ENCODE data around the gene KLC1.

KLC1 gene

DNA sequence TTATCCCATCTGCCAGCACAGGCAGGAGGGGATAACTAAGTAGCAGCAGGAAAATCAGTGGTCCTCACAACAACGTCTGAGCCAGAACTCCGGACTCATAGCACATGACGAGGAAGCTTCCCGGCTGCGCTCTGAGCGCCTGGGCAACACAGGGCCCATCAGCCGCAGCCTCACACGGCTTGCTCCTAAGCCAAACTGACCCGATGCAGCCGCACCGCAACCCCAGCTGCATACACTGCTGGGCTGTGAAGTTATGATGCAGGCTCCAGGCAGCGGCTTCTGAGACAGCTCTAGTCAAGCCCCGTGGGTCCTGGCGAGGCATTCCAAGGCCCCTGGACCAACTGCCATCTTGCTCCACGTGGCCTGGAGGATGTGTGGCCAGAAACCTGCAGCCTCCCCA lies 114.7 kb downstream of the KLC1 start:
- no peak overlapping the region for H3K27ac ChIP-seq (ENCODE audit: low read depth, low read length)
- peaks cover 26% of the 10 kb centered on the region for H3K36me3 ChIP-seq (ENCODE audit: control insufficient read depth, insufficient read depth, low read length)
- H3K4me3 ChIP-seq (ENCODE audit: low read length) = no peak overlapping the region
- H3K27me3 ChIP-seq (ENCODE audit: control insufficient read depth, insufficient read depth, low read length) = no peaks in the 10 kb centered on the region
- no peaks in the 10 kb centered on the region for H3K4me1 ChIP-seq (ENCODE audit: control insufficient read depth, insufficient read depth, low read length)
- H3K9ac ChIP-seq (ENCODE audit: low read length) = no peak overlapping the region

DNA sequence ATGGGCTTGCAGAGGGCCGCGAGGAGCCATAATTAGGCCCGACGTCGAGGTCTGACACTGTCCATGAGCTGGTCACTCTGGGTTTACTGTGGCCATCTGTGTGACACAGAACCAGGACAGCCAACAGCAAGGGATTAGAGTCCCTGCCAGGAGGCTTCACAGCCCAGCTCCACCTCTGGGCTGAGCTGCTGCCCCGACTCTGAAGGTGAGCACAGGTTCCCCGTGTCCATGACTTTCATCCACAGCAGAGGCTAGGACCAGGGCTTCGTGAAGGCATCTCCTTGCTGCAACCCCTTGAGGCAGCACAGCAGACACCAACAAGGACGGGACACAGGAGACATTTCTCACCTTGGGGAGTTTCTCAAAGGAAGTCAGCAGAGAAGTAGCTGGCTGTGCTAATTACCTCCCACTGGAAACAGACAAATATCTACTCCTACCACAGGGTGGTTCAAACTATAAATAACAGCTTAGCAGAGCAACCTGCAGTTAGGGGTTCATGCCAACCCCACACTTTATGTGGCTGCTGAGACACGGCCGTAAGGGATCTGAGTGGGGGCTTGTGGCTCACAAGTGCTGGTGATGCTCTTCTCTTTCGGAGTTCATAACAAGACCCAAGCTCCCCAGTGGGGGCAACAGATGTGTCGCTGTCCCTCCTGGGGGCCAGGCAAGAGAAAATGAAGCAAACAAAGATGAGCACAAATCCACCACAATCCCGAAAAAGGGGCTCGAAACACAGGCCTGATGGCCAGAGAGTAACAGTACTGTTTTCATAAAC lies 115.8 kb downstream of the KLC1 start:
- Histone ChIP-seq H3K36me3 (ENCODE audit: control insufficient read depth, insufficient read depth, low read length) (peaks cover 21% of the 10 kb centered on the region), H3K4me3 (ENCODE audit: low read length) (no peak overlapping the region), H3K27me3 (ENCODE audit: control insufficient read depth, insufficient read depth, low read length) (no peaks in the 10 kb centered on the region), H3K4me1 (ENCODE audit: control insufficient read depth, insufficient read depth, low read length) (no peaks in the 10 kb centered on the region), H3K9ac (ENCODE audit: low read length) (no peak overlapping the region), H3K27ac (ENCODE audit: low read depth, low read length) (no peak overlapping the region)

- H3K4me1 ChIP-seq (ENCODE audit: control insufficient read depth, insufficient read depth, low read length) = no peaks in the 10 kb centered on the region
- peaks cover 18% of the 10 kb centered on the region for H3K36me3 ChIP-seq (ENCODE audit: control insufficient read depth, insufficient read depth, low read length)
- H3K9ac ChIP-seq (ENCODE audit: low read length) = no peak overlapping the region
- H3K4me3 ChIP-seq (ENCODE audit: low read length) = no peak overlapping the region
- H3K27ac ChIP-seq (ENCODE audit: low read depth, low read length) = no peak overlapping the region
- H3K27me3 ChIP-seq (ENCODE audit: control insufficient read depth, insufficient read depth, low read length) = no peaks in the 10 kb centered on the region
These were observed 116.4 kb downstream of the KLC1 start for GRCh38 chr14:103745424-103745823.

DNA sequence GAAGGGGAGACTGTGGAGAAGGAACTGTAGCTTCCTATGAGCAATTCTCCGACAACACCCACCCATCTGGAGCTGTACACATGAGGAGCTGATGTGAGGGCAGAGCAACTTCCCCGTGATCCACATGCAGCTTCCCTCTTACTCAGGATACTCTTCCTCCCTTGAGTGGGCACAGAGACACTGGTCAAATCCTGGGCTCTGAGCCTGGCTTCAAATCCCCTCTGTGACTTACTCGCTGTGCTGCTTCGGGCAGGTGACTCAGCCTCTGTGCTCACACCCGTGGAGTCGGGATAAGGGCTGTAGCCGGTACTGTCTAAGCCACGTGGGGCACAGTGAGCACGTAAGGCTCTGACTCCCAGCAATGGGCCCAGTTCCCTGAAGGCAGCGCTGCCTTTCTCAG lies 117.7 kb downstream of the KLC1 start:
- no peaks in the 10 kb centered on the region for H3K4me1 ChIP-seq (ENCODE audit: control insufficient read depth, insufficient read depth, low read length)
- no peaks in the 10 kb centered on the region for H3K27me3 ChIP-seq (ENCODE audit: control insufficient read depth, insufficient read depth, low read length)
- H3K4me3 ChIP-seq (ENCODE audit: low read length) = no peak overlapping the region
- H3K36me3 ChIP-seq (ENCODE audit: control insufficient read depth, insufficient read depth, low read length) = peaks cover 10% of the 10 kb centered on the region
- no peak overlapping the region for H3K9ac ChIP-seq (ENCODE audit: low read length)
- no peak overlapping the region for H3K27ac ChIP-seq (ENCODE audit: low read depth, low read length)

DNA sequence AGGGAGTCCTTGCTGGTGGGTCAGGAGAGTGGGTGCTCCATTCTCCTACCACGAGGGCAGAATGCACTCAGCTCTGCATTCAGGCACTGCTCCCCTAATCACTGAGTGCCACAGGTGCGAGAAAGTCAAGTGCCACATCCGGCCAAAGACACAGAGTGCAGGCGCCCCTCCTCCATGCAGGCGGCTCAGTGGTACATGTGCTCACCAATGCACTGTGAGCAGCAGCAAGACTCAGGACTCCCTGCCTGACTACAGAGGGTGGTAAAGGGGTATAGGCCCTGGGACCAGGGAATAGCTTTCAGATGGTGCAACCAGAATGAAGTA lies 119.5 kb downstream of the KLC1 start:
- no peaks in the 10 kb centered on the region for H3K27me3 ChIP-seq (ENCODE audit: control insufficient read depth, insufficient read depth, low read length)
- no peak overlapping the region for H3K27ac ChIP-seq (ENCODE audit: low read depth, low read length)
- no peaks in the 10 kb centered on the region for H3K4me1 ChIP-seq (ENCODE audit: control insufficient read depth, insufficient read depth, low read length)
- peaks cover 10% of the 10 kb centered on the region for H3K36me3 ChIP-seq (ENCODE audit: control insufficient read depth, insufficient read depth, low read length)
- H3K9ac ChIP-seq (ENCODE audit: low read length) = no peak overlapping the region
- H3K4me3 ChIP-seq (ENCODE audit: low read length) = no peak overlapping the region

DNA sequence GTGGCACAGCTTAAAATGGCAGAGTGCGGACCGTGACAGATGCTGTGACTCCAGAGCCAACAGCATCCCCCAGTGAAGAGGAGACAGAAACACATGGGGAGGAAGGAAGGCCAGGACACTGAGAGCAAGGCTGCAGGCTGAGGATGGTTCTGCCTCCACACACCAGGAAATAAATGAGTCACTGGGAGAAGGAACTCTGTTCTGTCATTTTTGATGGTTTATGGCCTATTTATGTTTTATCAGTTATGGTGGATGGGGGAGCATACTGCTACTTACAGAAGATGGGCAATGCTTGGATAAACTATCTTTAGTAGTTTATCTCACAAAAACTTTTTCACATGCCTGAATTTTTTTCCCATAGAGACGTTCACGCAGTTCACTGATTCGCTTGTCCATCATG lies 120.4 kb downstream of the KLC1 start:
- Histone ChIP-seq H3K27ac (ENCODE audit: low read depth, low read length) (no peak overlapping the region), H3K36me3 (ENCODE audit: control insufficient read depth, insufficient read depth, low read length) (peaks cover 10% of the 10 kb centered on the region), H3K4me3 (ENCODE audit: low read length) (no peak overlapping the region), H3K9ac (ENCODE audit: low read length) (no peak overlapping the region), H3K4me1 (ENCODE audit: control insufficient read depth, insufficient read depth, low read length) (no peaks in the 10 kb centered on the region), H3K27me3 (ENCODE audit: control insufficient read depth, insufficient read depth, low read length) (no peaks in the 10 kb centered on the region)

GRCh38 chr14:103749860-103750259 lies 120.8 kb downstream of the KLC1 start:
- no peaks in the 10 kb centered on the region for H3K4me1 ChIP-seq (ENCODE audit: control insufficient read depth, insufficient read depth, low read length)

More at GRCh38 chr14:103749860-103750259, 120.8 kb downstream of the KLC1 start:
- Histone ChIP-seq H3K9ac (ENCODE audit: low read length) (no peak overlapping the region), H3K4me3 (ENCODE audit: low read length) (no peak overlapping the region), H3K27ac (ENCODE audit: low read depth, low read length) (no peak overlapping the region), H3K27me3 (ENCODE audit: control insufficient read depth, insufficient read depth, low read length) (no peaks in the 10 kb centered on the region), H3K36me3 (ENCODE audit: control insufficient read depth, insufficient read depth, low read length) (peaks cover 6% of the 10 kb centered on the region)

Data from rectal smooth muscle tissue (tissue), 1 donor.